NT2/D1 (cell line): Measurements from ENCODE around the gene DUSP22.

ENCODE experiments used
- YY1 ChIP-seq: IDR thresholded peaks from 2 replicates; pipeline ENCODE4 v1.6.1; 2011; ENCODE audit not compliant: insufficient read length, insufficient read depth
- ZNF274 ChIP-seq: IDR thresholded peaks from 2 replicates; pipeline ENCODE4 v1.6.1; 2011; ENCODE audit warnings: mild to moderate bottlenecking, low read depth, low read length

- no peak for TF ChIP-seq ZNF274
- no peak for TF ChIP-seq YY1
Observed at GRCh38 chr6:366389-367297, 74.4 kb downstream of the DUSP22 start.
